GM06990 (cell line): ENCODE data around the gene TNIK.

Source experiments
- DNase-seq: peaks from one replicate; pipeline ENCODE4 v3.0.0-alpha.2; 2011; ENCODE audit not compliant: insufficient read length; ENCODE audit errors: extremely low read depth
- H3K27me3 ChIP-seq: replicated peaks from 2 replicates; pipeline ENCODE4 v1.6.0; 2011; ENCODE audit warnings: low read length; ENCODE audit not compliant: control insufficient read depth, insufficient read depth
- H3K36me3 ChIP-seq: 2 replicates; pipeline ENCODE4 v1.5.1; 2011; ENCODE audit warnings: low read length; ENCODE audit not compliant: control insufficient read depth, insufficient read depth
- H3K4me3 ChIP-seq: replicated peaks from 2 replicates; pipeline ENCODE4 v1.5.1; 2011; ENCODE audit warnings: low read depth, mild to moderate bottlenecking, control low read depth, low read length
- TF ChIP-seq, protein P1 (sequence below): IDR thresholded peaks from 2 replicates; pipeline ENCODE4 v1.5.1; 2011; ENCODE audit warnings: low read length, control low read depth, mild to moderate bottlenecking, inconsistent platforms; ENCODE audit not compliant: insufficient read depth, poor library complexity, severe bottlenecking

The TNIK gene

GRCh38 chr3:171222995-171223394 lies 237.2 kb downstream of the TNIK start:
- H3K36me3 ChIP-seq = no peaks in the 10 kb centered on the region; the same call in 1 of the 2 replicates
- no peaks in the 10 kb centered on the region for H3K27me3 ChIP-seq
- no peak overlapping the region for H3K4me3 ChIP-seq
- no peak for DNase-seq
- TF ChIP-seq, protein P1, sequence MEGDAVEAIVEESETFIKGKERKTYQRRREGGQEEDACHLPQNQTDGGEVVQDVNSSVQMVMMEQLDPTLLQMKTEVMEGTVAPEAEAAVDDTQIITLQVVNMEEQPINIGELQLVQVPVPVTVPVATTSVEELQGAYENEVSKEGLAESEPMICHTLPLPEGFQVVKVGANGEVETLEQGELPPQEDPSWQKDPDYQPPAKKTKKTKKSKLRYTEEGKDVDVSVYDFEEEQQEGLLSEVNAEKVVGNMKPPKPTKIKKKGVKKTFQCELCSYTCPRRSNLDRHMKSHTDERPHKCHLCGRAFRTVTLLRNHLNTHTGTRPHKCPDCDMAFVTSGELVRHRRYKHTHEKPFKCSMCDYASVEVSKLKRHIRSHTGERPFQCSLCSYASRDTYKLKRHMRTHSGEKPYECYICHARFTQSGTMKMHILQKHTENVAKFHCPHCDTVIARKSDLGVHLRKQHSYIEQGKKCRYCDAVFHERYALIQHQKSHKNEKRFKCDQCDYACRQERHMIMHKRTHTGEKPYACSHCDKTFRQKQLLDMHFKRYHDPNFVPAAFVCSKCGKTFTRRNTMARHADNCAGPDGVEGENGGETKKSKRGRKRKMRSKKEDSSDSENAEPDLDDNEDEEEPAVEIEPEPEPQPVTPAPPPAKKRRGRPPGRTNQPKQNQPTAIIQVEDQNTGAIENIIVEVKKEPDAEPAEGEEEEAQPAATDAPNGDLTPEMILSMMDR = no peak

- DNase-seq = no peak
- TF ChIP-seq, protein P1 = no peak
These were observed 238.6 kb downstream of the TNIK start for GRCh38 chr3:171221597-171221996.

DNA sequence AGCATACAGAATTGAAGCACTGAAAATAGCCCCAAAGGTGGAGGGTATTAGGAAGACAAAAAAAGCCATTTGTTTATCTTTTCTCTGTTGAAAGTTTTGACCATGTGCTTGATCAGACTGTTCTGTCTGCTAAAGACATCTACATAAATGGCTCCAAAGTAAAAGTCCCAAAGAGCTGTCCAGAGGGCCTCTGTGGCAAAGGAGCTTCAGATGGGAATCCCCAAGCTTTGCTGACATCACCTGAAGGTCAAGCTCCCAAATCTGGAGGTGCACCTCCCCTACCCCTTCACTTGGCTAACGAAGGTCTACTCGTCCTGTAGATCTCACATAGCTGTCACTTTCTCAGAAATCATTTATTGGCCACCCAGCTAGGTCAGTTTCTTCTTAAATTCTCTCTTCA lies 239.1 kb downstream of the TNIK start:
- no peak for DNase-seq
- Histone ChIP-seq H3K27me3 (no peaks in the 10 kb centered on the region), H3K4me3 (no peak overlapping the region), H3K36me3 (no peaks in the 10 kb centered on the region; the same call in 1 of the 2 replicates)
- TF ChIP-seq, protein P1 = no peak

More at GRCh38 chr3:171221597-171221996, 238.6 kb downstream of the TNIK start:
- Histone ChIP-seq H3K27me3 (no peaks in the 10 kb centered on the region), H3K36me3 (no peaks in the 10 kb centered on the region; the same call in 1 of the 2 replicates), H3K4me3 (no peak overlapping the region)

DNA sequence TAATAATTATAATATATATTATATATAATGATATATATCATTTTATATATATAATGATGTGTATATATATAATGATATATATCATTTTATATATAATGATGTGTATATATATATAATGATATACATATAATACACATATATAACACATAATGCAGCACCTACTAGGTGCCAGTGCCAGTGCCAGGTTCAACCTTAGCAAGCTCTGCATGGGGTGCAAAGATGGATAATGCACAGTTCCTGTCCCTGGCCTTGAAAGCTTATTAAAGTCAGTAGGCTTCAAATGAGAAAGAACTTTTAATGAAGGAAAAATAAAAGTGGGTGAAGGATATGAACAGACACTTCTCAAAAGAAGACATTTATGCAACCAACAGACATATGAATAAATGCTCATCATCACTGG lies 240.9 kb downstream of the TNIK start:
- TF ChIP-seq, protein P1 = no peak
- Histone ChIP-seq H3K36me3 (no peaks in the 10 kb centered on the region; the same call in 1 of the 2 replicates), H3K27me3 (no peaks in the 10 kb centered on the region), H3K4me3 (no peak overlapping the region)
- DNase-seq = no peak

GRCh38 chr3:171218069-171218468 lies 242.1 kb downstream of the TNIK start:
- Histone ChIP-seq H3K36me3 (no peaks in the 10 kb centered on the region; the same call in 1 of the 2 replicates), H3K27me3 (no peaks in the 10 kb centered on the region), H3K4me3 (no peak overlapping the region)
- TF ChIP-seq, protein P1 = no peak
- DNase-seq = no peak

DNA sequence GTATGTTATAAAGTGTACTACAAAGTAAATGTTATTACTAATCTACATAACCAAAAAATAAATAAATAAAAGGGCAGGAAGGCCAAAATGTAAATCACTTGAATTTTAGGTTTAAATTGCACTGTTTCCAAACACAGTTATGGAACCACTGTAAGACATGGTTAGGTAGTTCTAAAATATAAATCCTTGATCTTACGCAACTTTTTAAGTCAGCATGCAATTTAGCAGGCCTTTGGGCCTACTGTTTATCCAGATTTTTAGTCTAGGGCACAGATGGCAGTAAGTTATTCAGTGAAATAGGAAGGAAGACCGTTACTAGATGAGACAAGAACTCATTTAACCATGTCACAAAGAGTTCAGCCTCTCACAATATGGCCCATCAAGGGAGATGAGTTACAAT lies 246.3 kb downstream of the TNIK start:
- Histone ChIP-seq H3K4me3 (no peak overlapping the region), H3K27me3 (no peaks in the 10 kb centered on the region), H3K36me3 (peaks cover 5% of the 10 kb centered on the region)
- TF ChIP-seq, protein P1 = no peak
- no peak for DNase-seq
